Keratinocyte (primary cell): ENCODE data around the gene CKS1B. TPM values are rescaled to one million over a fixed set of nuclear protein-coding genes. Genes with fewer than 3 reads are reported as not detected.
A peak's percentile ranks its signal among the peaks of the same experiment; 100 is the strongest.
"Not testable (repeated sequence)": the region's sequence is repeated elsewhere in the genome, so short reads cannot be mapped to it uniquely, and the experiment has no call there.

Experiments
- DNase-seq: peaks from one replicate; pipeline ENCODE4 v3.0.0-alpha.2; 2011; ENCODE audit warnings: low read depth, missing footprints, low spot score
- FAIRE-seq: peaks from 2 replicates; lab custom pipeline; 2011; peaks lifted over from hg19 to GRCh38; lab: Jason Lieb, UNC
- H2AFZ ChIP-seq: 2 replicates; pipeline ENCODE4 v1.6.0; 2012; ENCODE audit warnings: low read length, control low read depth, inconsistent platforms; ENCODE audit not compliant: control insufficient read depth
- H3K27ac ChIP-seq: 2 replicates; pipeline ENCODE4 v1.5.1; 2011; ENCODE audit warnings: low read length; ENCODE audit not compliant: control insufficient read depth, insufficient read depth
- H3K27me3 ChIP-seq: 3 replicates; pipeline ENCODE4 v1.6.0; 2011; ENCODE audit warnings: low read length; ENCODE audit not compliant: control insufficient read depth, insufficient read depth; ENCODE audit errors: extremely low read depth
- H3K36me3 ChIP-seq, 2 experiments: 2 replicates in 1 of 2; 3 replicates in 1 of 2; pipeline ENCODE4 v1.5.1; 2011; ENCODE audit warnings: low read length in 2 of 2, mild to moderate bottlenecking in 1 of 2; ENCODE audit not compliant: control insufficient read depth in 2 of 2, insufficient read depth in 2 of 2; ENCODE audit errors: extremely low read depth in 1 of 2
- H3K4me1 ChIP-seq: 3 replicates; pipeline ENCODE4 v1.5.1; 2011; ENCODE audit warnings: low read length; ENCODE audit not compliant: control insufficient read depth, insufficient read depth; ENCODE audit errors: extremely low read depth
- H3K4me2 ChIP-seq: 3 replicates; pipeline ENCODE4 v1.6.0; 2011; ENCODE audit warnings: low read depth, low read length; ENCODE audit not compliant: control insufficient read depth, insufficient read depth; ENCODE audit errors: extremely low read depth
- H3K4me3 ChIP-seq, 3 experiments: fragments of 200-600 bp in 1 of 3; sonication (generic) in 1 of 3; 2 replicates in 2 of 3; 3 replicates in 1 of 3; pipeline ENCODE4 v1.5.1; 2011 to 2016; ENCODE audit warnings: low read length in 3 of 3, mild to moderate bottlenecking in 3 of 3, control low read depth in 2 of 3, inconsistent platforms in 1 of 3, low read depth in 1 of 3, mixed read lengths in 1 of 3, mixed run types in 1 of 3, moderate library complexity in 1 of 3; ENCODE audit not compliant: control insufficient read depth in 2 of 3, insufficient read depth in 2 of 3; ENCODE audit errors: extremely low read depth in 1 of 3
- H3K79me2 ChIP-seq: 2 replicates; pipeline ENCODE4 v1.6.0; 2012; ENCODE audit warnings: low read length; ENCODE audit not compliant: control insufficient read depth, insufficient read depth
- H3K9ac ChIP-seq: 3 replicates; pipeline ENCODE4 v1.6.0; 2011; ENCODE audit warnings: low read length; ENCODE audit not compliant: control insufficient read depth, insufficient read depth; ENCODE audit errors: extremely low read depth
- H3K9me1 ChIP-seq: 3 replicates; pipeline ENCODE4 v1.6.0; 2011; ENCODE audit warnings: low read length; ENCODE audit not compliant: control insufficient read depth, insufficient read depth; ENCODE audit errors: extremely low read depth
- H3K9me3 ChIP-seq: 2 replicates; pipeline ENCODE4 v1.5.1; 2012; ENCODE audit warnings: low read depth, low read length; ENCODE audit not compliant: control insufficient read depth
- H4K20me1 ChIP-seq: 3 replicates; pipeline ENCODE4 v1.6.0; 2011; ENCODE audit warnings: low read length; ENCODE audit not compliant: control insufficient read depth, insufficient read depth; ENCODE audit errors: extremely low read depth
- CTCF ChIP-seq, 3 experiments: IDR thresholded peaks in 1 of 3; conservative IDR thresholded peaks in 1 of 3; optimal IDR thresholded peaks in 1 of 3; 2 replicates in 2 of 3; 3 replicates in 1 of 3; pipeline versions ENCODE3 to v1.5.1; 2011; ENCODE audit warnings: low read length in 3 of 3, mild to moderate bottlenecking in 3 of 3, moderate library complexity in 2 of 3, control low read depth in 1 of 3, inconsistent platforms in 1 of 3; ENCODE audit not compliant: insufficient read depth in 2 of 3; ENCODE audit errors: extremely low read depth in 1 of 3
- EZH2 ChIP-seq: IDR thresholded peaks from one replicate; pipeline ENCODE4 v1.6.1; 2012; ENCODE audit warnings: inconsistent platforms, mild to moderate bottlenecking, low read length, moderate library complexity
- dilution Hi-C: fragments of 300-500 bp; cut with MboI; formaldehyde crosslinking; loops from one replicate; pipeline ENCODE4 v1.7.0; 2020; ENCODE audit warnings: low sequenced_read_pairs; ENCODE audit not compliant: extremely low pct_ligation_motif_present
- polyA plus RNA-seq, 5 experiments: library from polyadenylated mRNA; depleted of rRNA in 3 of 5; stranded (reverse) in 3 of 5; stranded (forward) in 1 of 5; unstranded in 1 of 5; fragments of >200 nt; gene quantifications; 1 replicate in 1 of 5; 2 replicates in 3 of 5; 3 replicates in 1 of 5; pipeline versions ENCODE4 v1.2.1 to v1.2.3, GENCODE V29; 2011 to 2012; ENCODE audit warnings: missing spikeins in 2 of 5, low read depth in 1 of 5, low replicate concordance in 1 of 5

CKS1B gene
- polyA plus RNA-seq, 1 donor (not counting 4 experiments of a cell fraction or from before 2014, with no cell fraction given): 300 TPM

GRCh38 chr1:154995301-154995983 lies 21.0 kb downstream of the CKS1B start:
- H3K4me3 ChIP-seq, H2AFZ ChIP-seq, DNase-seq, H3K27me3 ChIP-seq, dilution Hi-C loops, FAIRE-seq, H3K36me3 ChIP-seq, H3K27ac ChIP-seq, H3K9me1 ChIP-seq, H4K20me1 ChIP-seq, H3K9ac ChIP-seq, H3K79me2 ChIP-seq, H3K4me2 ChIP-seq, H3K9me3 ChIP-seq: not testable (repeated sequence)
- TF ChIP-seq CTCF (optimal IDR thresholded peaks at IDR 0.05 in 1 of 3, IDR thresholded peaks at IDR 0.05 in 1 of 3, conservative IDR thresholded peaks at IDR 0.05 in 1 of 3; ENCODE audit: extremely low read depth in 1 of 3, insufficient read depth in 2 of 3, low read length in 3 of 3): peak in 2 of 3 experiments; percentile 34 to 47
- peaks cover 14% of the 10 kb centered on the region for H3K4me1 ChIP-seq

GRCh38 chr1:154996966-154997701 lies 22.7 kb downstream of the CKS1B start:
- H3K27ac ChIP-seq: no peak overlapping the region
- H2AFZ ChIP-seq: no peak overlapping the region
- TF ChIP-seq CTCF (optimal IDR thresholded peaks at IDR 0.05 in 1 of 3, IDR thresholded peaks at IDR 0.05 in 1 of 3, conservative IDR thresholded peaks at IDR 0.05 in 1 of 3; ENCODE audit: extremely low read depth in 1 of 3, insufficient read depth in 2 of 3, low read length in 3 of 3): no peak
- TF ChIP-seq EZH2: no peak
- no peaks in the 10 kb centered on the region for H3K27me3 ChIP-seq
- dilution Hi-C loops: no loop called here
- no peak overlapping the region for H3K4me3 ChIP-seq
- H3K4me1 ChIP-seq: peaks cover 14% of the 10 kb centered on the region
- FAIRE-seq: no peak
- DNase-seq: no peak
- H4K20me1 ChIP-seq: no peaks in the 10 kb centered on the region
- H3K9ac ChIP-seq: no peak overlapping the region
- no peaks in the 10 kb centered on the region for H3K9me1 ChIP-seq
- no peaks in the 10 kb centered on the region for H3K36me3 ChIP-seq
- H3K9me3 ChIP-seq: no peaks in the 10 kb centered on the region
- no peaks in the 10 kb centered on the region for H3K79me2 ChIP-seq
- H3K4me2 ChIP-seq: no peak overlapping the region
